HepG2 (cell line): ENCODE measurements around the gene MMS19. TPM values are rescaled to one million over a fixed set of nuclear protein-coding genes. Genes with fewer than 3 reads are reported as not detected.
A peak's percentile ranks its signal among the peaks of the same experiment; 100 is the strongest.

ENCODE experiments used
- AHR ChIP-seq: IDR thresholded peaks from 2 replicates; pipeline ENCODE4 v1.6.1; 2018; ENCODE audit warnings: missing genetic modification reagents, missing compliant biosample characterization
- CC2D1A ChIP-seq: sonication (generic); formaldehyde crosslinking; IDR thresholded peaks from 2 replicates; pipeline ENCODE4 v1.8.1; 2023; ENCODE audit warnings: mild to moderate bottlenecking, missing genetic modification reagents
- IRF2 ChIP-seq: IDR thresholded peaks from 2 replicates; pipeline ENCODE4 v1.6.1; 2018; ENCODE audit warnings: missing genetic modification reagents, missing compliant biosample characterization
- KDM2A ChIP-seq: sonication (generic); formaldehyde crosslinking; IDR thresholded peaks from 2 replicates; pipeline ENCODE4 v1.4.0; 2020; ENCODE audit warnings: low read depth, missing genetic modification reagents, borderline replicate concordance
- MNT ChIP-seq: fragments of 450-650 bp; IDR thresholded peaks from 2 replicates; pipeline ENCODE4 v1.6.1; 2016
- NKX3-1 ChIP-seq: sonication (generic); formaldehyde crosslinking; IDR thresholded peaks from 2 replicates; pipeline ENCODE4 v1.5.0; 2020; ENCODE audit warnings: missing genetic modification reagents
- ZNF318 ChIP-seq: sonication (generic); formaldehyde crosslinking; IDR thresholded peaks from 2 replicates; pipeline ENCODE4 v1.4.0; 2020; ENCODE audit warnings: mild to moderate bottlenecking, missing genetic modification reagents
- ZNF33B ChIP-seq: sonication (generic); formaldehyde crosslinking; IDR thresholded peaks from 2 replicates; pipeline ENCODE4 v1.5.1; 2020; ENCODE audit warnings: mild to moderate bottlenecking, missing genetic modification reagents
- ZNF431 ChIP-seq: sonication (generic); formaldehyde crosslinking; IDR thresholded peaks from 2 replicates; pipeline ENCODE4 v1.9.0; 2022; ENCODE audit warnings: missing genetic modification reagents, low read depth, mild to moderate bottlenecking, borderline replicate concordance
- ZNF614 ChIP-seq: IDR thresholded peaks from 2 replicates; pipeline ENCODE4 v1.6.1; 2018; ENCODE audit warnings: missing biosample characterization, missing genetic modification reagents, inconsistent platforms, borderline replicate concordance
- ZNF777 ChIP-seq: sonication (generic); formaldehyde crosslinking; IDR thresholded peaks from 2 replicates; pipeline ENCODE4 v1.4.0; 2020; ENCODE audit warnings: missing genetic modification reagents
- polyA plus RNA-seq, 8 experiments: library from polyadenylated mRNA; depleted of rRNA in 3 of 8; stranded (reverse) in 7 of 8; unstranded in 1 of 8; fragments of >200 nt; fragmentation: Illumina TruSeq in 4 of 8; extraction: Trizol in 4 of 8; gene quantifications; 2 replicates each; pipeline versions ENCODE4 v1.2.1 to v1.2.3, GENCODE V29; 2011 to 2016; ENCODE audit warnings: low read depth in 4 of 8, missing spikeins in 1 of 8, mixed read lengths in 1 of 8; ENCODE audit not compliant: insufficient read depth in 1 of 8
- total RNA-seq, 5 experiments: library from RNA; depleted of rRNA; stranded (reverse); fragments of >200 nt; fragmentation: Illumina TruSeq; extraction: Trizol; gene quantifications; 2 replicates each; pipeline ENCODE4 v1.2.3, GENCODE V29; 2016; ENCODE audit warnings: low read depth in 1 of 5
- TF ChIP-seq, protein P1 (sequence below): sonication (generic); formaldehyde crosslinking; IDR thresholded peaks from 2 replicates; pipeline ENCODE4 v1.8.1; 2023; ENCODE audit warnings: missing genetic modification reagents, inconsistent platforms, borderline replicate concordance
- TF ChIP-seq, protein P2 (sequence below): sonication (generic); formaldehyde crosslinking; conservative IDR thresholded peaks from 2 replicates; pipeline ENCODE4 v1.4.0; 2020; ENCODE audit warnings: mild to moderate bottlenecking, missing genetic modification reagents, moderate library complexity

Gene MMS19
- total and polyA plus RNA-seq, 2 of the 13 experiments (the other 11 are each of a cell fraction or from before 2014, with no cell fraction given) = 76.4 to 107 TPM

DNA sequence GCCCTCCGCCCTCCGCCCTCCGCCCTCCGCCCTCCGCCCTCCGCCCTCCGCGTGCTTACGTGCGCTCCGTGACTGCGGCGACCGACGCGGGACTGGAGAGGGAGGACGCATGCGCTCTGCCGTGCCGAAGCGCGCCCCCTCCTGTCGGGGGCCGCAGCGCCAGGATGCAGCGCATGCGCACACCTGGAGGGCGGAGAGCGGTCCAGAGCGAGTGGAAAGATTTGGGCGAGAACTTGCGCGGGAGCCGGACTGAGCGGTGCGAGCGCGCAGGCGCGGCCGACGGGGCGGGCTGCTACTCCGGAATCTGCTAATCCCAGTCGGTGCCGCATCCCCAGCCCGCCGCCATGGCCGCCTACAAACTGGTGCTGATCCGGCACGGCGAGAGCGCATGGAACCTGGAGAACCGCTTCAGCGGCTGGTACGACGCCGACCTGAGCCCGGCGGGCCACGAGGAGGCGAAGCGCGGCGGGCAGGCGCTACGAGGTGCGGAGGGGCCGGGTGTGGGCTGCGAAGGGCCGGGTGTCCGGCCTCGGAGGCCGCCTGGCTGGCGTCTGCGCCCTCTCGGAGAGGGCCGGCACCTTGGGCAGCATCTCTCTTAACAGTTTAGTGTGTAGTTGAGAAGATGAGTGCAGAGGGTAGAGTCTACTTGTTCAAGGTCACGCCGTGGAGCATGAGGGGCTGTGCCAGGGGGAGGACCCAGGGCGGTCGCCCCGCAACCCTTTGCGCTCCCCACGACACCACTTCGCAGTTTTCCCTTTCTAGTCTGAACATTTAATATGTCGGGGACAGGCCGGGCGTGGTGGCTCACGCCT is 72.1 kb downstream of the MMS19 start, which contains the start of gene PGAM1 (continued):
- TF ChIP-seq IRF2 (CRISPR knock-in tag) (peak; percentile 84; the same call in 1 of the 2 replicates), KDM2A (CRISPR knock-in tag) (peak; percentile 85), ZNF614 (CRISPR knock-in tag) (peak; percentile 82), NKX3-1 (CRISPR knock-in tag) (0 out of 2 replicates have a peak, but pooled peaks have one; percentile 18), ZNF33B (CRISPR knock-in tag) (peak; percentile 18; the same call in 1 of the 2 replicates), ZNF318 (CRISPR knock-in tag) (no peak), CC2D1A (0 out of 2 replicates have a peak, but pooled peaks have one; percentile 42), AHR (CRISPR knock-in tag) (0 out of 2 replicates have a peak, but pooled peaks have one; percentile 77), ZNF777 (peak; percentile 94), MNT (peak; percentile 42), ZNF431 (peak; percentile 82; the same call in 1 of the 2 replicates)
- TF ChIP-seq, protein P1, sequence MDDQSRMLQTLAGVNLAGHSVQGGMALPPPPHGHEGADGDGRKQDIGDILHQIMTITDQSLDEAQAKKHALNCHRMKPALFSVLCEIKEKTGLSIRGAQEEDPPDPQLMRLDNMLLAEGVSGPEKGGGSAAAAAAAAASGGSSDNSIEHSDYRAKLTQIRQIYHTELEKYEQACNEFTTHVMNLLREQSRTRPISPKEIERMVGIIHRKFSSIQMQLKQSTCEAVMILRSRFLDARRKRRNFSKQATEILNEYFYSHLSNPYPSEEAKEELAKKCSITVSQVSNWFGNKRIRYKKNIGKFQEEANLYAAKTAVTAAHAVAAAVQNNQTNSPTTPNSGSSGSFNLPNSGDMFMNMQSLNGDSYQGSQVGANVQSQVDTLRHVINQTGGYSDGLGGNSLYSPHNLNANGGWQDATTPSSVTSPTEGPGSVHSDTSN (CRISPR knock-in tag) = no peak
- TF ChIP-seq, protein P2, sequence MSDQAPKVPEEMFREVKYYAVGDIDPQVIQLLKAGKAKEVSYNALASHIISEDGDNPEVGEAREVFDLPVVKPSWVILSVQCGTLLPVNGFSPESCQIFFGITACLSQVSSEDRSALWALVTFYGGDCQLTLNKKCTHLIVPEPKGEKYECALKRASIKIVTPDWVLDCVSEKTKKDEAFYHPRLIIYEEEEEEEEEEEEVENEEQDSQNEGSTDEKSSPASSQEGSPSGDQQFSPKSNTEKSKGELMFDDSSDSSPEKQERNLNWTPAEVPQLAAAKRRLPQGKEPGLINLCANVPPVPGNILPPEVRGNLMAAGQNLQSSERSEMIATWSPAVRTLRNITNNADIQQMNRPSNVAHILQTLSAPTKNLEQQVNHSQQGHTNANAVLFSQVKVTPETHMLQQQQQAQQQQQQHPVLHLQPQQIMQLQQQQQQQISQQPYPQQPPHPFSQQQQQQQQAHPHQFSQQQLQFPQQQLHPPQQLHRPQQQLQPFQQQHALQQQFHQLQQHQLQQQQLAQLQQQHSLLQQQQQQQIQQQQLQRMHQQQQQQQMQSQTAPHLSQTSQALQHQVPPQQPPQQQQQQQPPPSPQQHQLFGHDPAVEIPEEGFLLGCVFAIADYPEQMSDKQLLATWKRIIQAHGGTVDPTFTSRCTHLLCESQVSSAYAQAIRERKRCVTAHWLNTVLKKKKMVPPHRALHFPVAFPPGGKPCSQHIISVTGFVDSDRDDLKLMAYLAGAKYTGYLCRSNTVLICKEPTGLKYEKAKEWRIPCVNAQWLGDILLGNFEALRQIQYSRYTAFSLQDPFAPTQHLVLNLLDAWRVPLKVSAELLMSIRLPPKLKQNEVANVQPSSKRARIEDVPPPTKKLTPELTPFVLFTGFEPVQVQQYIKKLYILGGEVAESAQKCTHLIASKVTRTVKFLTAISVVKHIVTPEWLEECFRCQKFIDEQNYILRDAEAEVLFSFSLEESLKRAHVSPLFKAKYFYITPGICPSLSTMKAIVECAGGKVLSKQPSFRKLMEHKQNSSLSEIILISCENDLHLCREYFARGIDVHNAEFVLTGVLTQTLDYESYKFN (CRISPR knock-in tag) = peak; percentile 46; the same call in 1 of the 2 replicates
